Erythroblast (primary cell): ENCODE measurements around the gene RHD.
"Not testable (repeated sequence)": the region's sequence is repeated elsewhere in the genome, so short reads cannot be mapped to it uniquely, and the experiment has no call there.

ENCODE experiments used
- GATA1 ChIP-seq: IDR thresholded peaks from 2 replicates; pipeline ENCODE4 v1.6.1; 2011; ENCODE audit warnings: low read depth, mild to moderate bottlenecking, control low read depth, low read length, moderate library complexity
- POLR2A ChIP-seq: IDR thresholded peaks from 2 replicates; pipeline ENCODE4 v1.6.1; 2011; ENCODE audit warnings: mild to moderate bottlenecking, low read length

GRCh38 chr1:25371757-25372156 lies 99.4 kb downstream of the RHD start:
- TF ChIP-seq POLR2A, GATA1: not testable (repeated sequence)
